Right ventricle myocardium superior (tissue), 1 donor: ENCODE results near the gene ARFGAP3. TPM values are rescaled to one million over a fixed set of nuclear protein-coding genes. Genes with fewer than 3 reads are reported as not detected.

Source experiments
- ATAC-seq: fragments of 200-7000 bp; cut with Tn5 transposase; one replicate; pipeline ENCODE4 v1.9.1; 2020; ENCODE audit warnings: mild to moderate bottlenecking; ENCODE audit not compliant: poor library complexity
- DNase-seq: peaks from one replicate; pipeline ENCODE4 v3.0.0-alpha.2; 2020
- intact Hi-C: fragments of 100-400 bp; cut with DNase I; formaldehyde crosslinking; loops from one replicate; pipeline ENCODE4 v1.11.2; 2022
- total RNA-seq: library from RNA; stranded (reverse); fragmentation: NEBNext Ultra II Directional; extraction: Animal tissue kit (Norgen Biotek cat#: 25700); gene quantifications from one replicate; pipeline ENCODE4 v1.2.1, GENCODE V29; 2021
- donor health status: DM: no; HTN: yes; CAD: no; lungs with severe emphysema.

The ARFGAP3 gene
- total RNA-seq, 1 donor from 2014 or later = 22.4 TPM

DNA sequence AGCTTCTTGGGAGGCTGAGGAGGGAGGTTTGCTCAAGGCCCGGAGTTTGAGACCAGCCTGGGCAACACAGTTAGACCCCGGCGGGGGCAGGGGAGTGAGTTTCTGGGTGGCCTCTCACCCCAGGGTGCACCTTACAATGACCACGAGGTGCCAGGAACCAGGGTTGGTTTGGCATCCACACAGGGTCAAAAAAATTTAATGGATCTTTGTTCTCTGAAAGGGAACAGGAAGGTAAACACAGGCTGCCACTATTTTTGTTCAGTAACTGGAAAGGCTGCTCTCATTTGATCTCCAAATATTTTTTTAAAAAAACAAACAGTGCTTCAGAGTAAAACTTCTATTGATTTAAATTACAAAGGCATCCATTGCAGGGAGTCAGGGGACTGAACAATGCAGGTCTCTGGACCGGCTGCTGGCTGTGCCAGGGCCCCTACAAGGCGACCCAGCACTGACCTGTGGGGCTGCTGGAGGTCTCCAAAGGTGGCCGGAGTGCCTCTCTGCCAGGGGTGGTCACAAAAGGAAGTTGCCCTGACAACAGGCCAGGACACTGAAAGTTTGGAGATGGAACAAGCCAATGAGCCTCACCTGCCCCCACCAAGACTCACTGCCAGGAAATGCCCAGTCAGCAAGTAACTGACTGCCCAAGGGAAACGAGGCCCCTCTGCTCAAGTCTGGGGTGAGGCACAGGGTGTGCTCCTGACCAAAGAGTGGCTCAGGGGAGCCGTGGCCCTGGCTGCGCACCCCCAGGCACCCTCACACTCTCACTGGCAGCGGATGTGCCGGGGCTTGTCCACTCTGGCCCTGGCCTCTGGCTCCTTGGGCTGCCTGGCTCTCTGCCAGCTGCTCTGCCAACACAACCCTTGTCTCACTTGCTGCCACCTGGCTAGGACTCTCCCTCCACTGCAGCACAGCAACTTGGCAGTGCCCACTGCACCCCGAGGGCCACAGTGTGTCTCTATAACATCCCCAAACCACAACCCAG lies 51.8 kb downstream of the ARFGAP3 start:
- intact Hi-C loops = no loop called here
- DNase-seq = peak; percentile 71
- ATAC-seq = peak; percentile 69

DNA sequence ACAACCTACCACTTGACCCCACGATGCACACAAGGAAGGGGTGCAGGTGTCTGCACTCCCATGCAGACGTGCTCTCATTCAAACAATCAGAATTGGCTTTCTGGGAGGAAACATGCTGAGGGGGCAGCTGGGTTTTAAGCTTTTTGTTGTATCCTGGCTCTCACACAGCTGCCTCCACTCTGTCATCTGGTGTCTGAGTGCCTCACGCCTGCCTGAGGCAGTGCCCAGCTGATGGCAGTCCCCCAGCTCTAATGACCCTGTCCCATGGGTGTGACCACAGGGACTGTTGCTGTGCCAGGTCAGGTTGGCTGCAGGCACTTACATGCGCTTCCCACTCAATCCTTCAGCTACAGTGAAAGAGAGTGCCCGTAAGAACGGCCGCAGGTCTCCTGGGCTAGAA lies 53.7 kb downstream of the ARFGAP3 start:
- intact Hi-C loops = no loop called here
- peak; percentile 71 for DNase-seq
- ATAC-seq = peak; percentile 82

GRCh38 chr22:42801252-42802080 lies 55.6 kb downstream of the ARFGAP3 start:
- no peak for DNase-seq
- no peak for ATAC-seq
- intact Hi-C loops = no loop called here

DNA sequence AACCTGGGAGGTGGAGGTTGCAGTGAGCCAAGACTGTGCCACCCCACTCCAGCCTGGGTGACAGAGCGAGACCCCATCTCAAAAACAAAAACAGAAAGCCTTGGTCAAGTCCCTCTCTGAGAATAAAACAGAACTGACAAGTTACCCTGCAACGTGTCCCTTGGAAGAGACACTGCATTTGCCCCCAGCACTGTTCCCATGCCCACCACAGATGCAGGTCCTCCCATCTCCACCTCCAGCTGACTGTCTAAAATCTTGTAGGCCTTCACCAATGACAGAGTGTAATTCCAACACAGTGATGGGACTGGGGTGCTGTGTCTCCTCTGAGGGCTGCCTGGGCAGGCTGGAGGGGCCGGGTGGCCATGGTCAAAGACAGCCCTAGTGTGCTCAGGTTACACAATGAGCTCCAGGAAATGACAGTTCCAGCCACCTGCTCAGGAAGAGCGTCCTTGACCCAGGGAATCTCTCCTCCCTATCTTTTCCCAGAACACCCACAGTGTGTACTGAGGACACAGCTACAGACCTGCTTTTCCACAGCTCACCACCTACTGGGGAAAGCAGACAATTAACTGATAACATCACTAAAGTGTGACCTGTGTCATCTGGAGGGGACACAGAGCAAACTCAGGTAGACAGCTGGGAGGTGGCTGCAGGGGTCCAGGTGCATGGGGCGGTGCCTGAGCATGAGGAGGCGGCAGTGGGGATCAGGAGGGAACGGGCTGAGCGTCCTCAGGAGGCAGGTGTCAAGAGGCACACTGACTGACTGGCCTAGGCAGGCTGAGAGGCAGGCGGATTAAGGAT lies 56.4 kb downstream of the ARFGAP3 start:
- intact Hi-C loops = no loop called here
- DNase-seq (no peak), ATAC-seq (no peak)

- DNase-seq (no peak), ATAC-seq (no peak)
- intact Hi-C loops = no loop called here
These were observed 57.3 kb downstream of the ARFGAP3 start for GRCh38 chr22:42799461-42800405.

- ATAC-seq (no peak), DNase-seq (no peak)
- intact Hi-C loops = no loop called here
These were observed 58.0 kb downstream of the ARFGAP3 start for GRCh38 chr22:42799061-42799460.

GRCh38 chr22:42797011-42797410 lies 60.1 kb downstream of the ARFGAP3 start:
- DNase-seq (no peak), ATAC-seq (no peak)
- intact Hi-C loops = no loop called here

DNA sequence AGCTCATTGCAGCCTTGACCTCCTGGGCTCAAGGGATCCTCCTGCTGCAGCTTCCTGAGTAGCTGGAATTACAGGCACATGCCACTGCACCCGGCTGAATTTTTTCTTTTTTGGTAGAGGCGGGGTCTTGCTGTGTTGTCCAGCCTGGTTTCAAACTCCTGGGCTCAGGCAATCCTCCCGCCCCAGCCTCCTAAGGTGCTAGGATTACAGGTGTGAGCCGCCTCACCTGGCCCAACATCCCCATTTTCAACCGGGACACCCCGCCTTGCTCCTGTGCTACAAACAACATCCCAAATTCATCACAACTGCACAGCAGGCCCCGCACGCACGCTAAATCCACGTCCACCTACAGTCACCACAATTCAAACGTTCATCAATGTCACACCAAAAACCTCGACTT lies 61.0 kb downstream of the ARFGAP3 start:
- DNase-seq = no peak
- no peak for ATAC-seq
- intact Hi-C loops = no loop called here

DNA sequence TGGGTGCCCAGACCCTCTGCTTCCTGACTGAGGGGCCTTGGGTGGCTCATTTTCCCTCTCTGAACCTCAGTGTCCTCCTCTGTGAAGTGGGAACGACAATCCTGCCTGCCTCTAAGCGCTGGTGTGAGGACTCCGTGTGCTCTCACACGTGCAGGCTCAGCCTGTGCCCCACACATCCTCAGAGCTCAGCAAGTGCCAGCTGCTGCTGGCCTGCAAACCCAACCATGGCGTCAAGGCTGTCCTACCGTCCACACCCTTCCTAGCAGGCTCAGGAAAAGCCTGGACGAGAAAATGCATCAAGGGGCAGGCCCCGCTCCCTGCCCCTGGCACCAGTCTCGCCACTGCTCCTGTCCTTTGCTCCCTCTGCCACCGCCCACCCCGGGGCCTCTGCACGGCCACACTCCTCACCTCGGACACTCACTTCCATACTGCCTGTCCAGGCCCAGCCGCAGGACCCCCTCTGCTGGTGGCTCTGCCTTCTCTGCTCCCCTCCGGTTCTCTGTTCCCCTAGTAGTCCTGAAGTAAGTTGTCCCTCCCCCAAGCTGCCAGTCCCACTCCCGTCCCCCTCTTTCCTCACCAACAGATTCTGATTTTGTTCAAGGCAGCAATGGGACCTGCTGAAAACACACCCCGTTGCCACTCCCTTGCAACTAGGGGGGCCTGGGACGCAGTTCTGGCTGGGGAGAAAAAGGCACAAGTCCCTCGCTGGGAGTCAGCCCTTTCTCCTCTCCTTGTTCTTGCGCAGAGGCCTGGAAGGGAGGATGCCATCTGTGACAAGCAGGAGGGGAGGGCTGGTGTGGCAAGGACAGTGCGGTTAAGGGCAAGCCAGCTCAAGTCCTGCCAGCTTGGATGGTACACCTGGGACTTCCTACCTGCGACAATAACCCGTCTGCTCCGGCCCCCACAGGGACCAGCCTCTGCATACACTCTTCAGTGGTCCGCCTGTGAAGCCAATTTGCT lies 62.2 kb downstream of the ARFGAP3 start:
- intact Hi-C loops = no loop called here
- DNase-seq (no peak), ATAC-seq (no peak)

DNA sequence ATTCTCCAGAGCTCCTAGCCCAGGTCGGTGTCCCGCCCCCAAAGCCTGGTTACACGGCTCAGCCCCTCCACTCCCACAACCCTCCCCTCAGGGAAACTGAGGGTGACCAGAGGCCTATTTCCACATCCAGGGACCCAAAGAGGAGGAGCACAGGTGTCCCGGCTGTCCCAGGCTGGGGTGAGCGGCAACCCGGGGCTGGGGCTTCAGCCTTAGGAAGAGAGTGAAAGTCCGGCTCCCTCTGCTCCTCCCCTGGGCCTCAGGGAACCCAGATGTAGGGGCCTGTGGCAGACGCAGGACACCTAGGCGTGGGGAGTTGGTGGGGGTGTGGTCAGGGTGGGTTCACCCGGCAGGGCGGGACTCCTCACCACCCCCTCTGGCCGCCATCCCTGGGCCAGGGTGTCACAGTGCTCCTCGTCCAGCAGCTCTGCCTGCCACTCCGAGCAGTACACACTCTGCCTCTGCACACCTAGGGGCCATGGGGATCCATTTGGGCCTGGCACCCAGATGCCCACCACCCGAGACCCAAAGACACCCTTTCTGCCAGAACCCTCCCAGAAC lies 63.1 kb downstream of the ARFGAP3 start:
- no peak for DNase-seq
- ATAC-seq = no peak
- intact Hi-C loops = no loop called here

DNA sequence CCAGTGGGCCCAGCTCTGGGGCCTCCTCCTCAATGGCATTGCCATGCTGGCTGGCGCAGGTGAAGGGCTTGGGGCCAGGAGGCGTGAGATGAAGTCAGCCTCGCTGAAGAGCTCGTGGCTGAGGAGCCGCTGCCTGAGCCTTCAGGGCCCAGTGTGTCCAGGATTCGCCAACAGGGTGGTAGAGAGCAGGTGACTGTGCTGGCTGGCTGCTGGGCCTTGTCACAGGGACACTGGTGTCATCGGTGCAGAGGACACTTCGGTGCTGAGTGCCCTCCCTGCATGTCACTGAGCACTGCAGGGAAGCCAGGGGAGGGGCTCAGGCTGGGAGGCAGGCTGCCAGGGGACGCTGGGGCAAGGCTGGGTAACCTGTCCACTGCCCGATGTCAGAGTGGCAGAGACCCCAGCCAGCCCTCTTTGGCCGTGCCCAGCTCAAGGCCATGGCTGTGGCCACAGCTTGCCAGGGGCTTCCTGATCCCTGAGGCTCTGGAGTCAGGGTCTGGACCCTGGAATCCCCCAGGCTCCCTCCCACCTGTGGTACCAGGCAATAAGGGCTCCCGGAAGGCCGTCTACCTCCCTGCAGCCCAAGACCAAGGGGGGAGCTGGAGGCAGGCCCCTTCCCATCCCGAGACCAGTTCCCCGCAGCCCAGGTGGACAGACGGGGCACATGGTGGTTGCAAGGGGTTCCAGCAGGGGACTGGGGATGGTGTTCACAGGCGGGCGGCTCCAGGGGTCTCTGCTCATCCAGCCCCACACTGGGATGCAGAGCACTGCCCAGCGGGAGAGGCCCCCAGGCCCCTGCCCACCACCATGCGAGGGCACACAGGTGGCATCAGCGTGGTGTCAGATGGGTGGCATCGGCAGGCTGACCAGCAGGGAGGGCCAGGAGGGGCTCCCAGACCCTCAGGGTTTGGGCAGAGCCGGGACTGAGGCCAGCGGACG lies 63.9 kb downstream of the ARFGAP3 start:
- peak; percentile 75 for ATAC-seq
- DNase-seq = peak; percentile 70
- intact Hi-C loops = no loop called here

DNA sequence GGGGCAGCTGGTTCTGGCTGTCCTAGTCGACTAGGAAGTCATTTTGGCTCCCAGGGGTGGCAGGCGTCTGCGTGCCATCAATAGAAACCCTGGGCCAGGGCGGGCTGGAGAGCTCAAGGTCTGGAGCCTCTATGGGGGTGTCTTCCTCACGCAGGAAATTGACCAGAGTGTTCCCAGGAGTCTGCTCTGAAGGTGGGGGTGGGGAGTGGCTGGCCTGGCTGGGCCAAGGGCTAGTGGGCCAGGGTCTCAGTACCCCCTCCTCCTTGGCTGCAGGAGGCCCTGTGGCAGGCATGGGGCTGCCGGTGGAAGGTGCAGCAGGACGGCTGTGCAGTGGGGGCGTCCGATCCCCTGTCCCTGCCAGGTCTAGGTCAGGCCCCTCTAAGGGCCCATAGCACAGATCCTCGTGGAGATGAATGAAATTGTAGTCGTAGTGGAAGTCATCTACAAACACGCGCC lies 64.6 kb downstream of the ARFGAP3 start:
- intact Hi-C loops = no loop called here
- no peak for DNase-seq
- no peak for ATAC-seq

DNA sequence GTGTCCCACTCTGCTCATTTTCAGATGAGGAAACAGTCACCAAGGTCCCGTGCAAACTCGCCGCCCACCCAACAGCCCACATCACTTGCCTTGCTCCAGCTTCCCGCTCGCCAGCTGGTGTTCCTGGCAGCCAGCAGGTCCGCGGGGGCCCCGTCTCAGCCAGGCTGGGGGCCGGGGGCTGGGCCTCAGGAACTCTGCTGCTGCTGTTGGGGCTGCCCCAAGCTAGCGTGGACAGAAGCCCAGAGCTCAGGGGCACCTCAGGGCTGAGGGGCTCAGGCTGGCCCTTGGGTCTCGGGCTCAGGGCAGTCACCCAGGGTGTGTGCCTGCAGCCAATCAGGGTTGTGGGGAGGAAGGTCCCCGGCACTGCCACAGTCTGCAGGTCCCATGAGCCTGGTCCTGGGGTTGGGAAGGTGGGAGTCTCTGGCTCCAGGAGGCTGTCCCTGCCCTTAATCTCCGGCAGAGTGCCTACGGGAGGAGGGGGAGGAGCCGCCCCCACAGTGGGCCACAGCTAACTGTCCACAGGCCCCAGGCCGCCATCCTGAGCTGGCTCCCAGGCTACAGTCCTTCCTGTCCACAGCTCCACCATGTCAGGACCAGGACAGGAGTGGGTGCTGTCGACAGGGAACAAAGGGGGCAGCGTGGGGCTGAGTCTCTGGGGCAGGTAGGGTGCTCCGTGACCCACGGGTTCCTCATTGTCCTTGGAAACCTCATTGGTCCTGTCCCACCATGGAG lies 65.2 kb downstream of the ARFGAP3 start:
- DNase-seq (peak; percentile 81), ATAC-seq (peak; percentile 50)
- intact Hi-C loops = no loop called here

DNA sequence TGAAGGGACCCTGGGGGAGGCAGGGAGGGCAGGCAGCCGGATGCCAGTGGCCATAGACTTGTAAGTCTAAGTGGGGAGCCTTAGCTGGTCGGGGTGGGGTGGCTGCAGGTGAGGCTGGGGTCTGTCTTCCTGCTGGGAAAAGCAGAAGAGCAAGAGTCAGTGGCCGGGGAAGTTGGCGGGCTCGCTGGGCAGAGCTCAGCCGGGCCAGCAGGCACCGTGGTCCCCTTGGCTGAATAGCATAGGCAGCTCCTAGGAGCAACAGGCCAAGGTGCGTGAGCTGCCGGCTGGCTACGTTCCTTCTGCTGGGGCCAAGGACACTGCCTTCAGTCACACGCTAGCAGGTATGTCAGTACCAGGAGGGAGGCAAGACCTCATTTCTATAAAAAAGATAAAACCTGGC lies 68.6 kb downstream of the ARFGAP3 start:
- ATAC-seq (no peak), DNase-seq (no peak)
- intact Hi-C loops = no loop called here

- intact Hi-C loops = no loop called here
- DNase-seq (no peak), ATAC-seq (no peak)
These were observed 69.1 kb downstream of the ARFGAP3 start for GRCh38 chr22:42788021-42788420.
